Measurements from ENCODE around the gene FTSJ1.
"Not testable (repeated sequence)": the region's sequence is repeated elsewhere in the genome, so short reads cannot be mapped to it uniquely, and the experiment has no call there.

FTSJ1 gene

GRCh38 chrX:48475774-48476577 lies at the start of gene FTSJ1:
Gene FTSJ1, plus strand, starts transcription at chrX:48476199. Its CDS starts 1,849 bp downstream, at chrX:48478048.
- no peaks in the 10 kb centered on the region for H3K27me3 Mint-ChIP-seq
- peaks cover 13% of the 10 kb centered on the region for H3K36me3 Mint-ChIP-seq
- peak within 1 kb of the TSS; percentile 83 for H3K4me3 Mint-ChIP-seq
- no peaks in the 10 kb centered on the region for H3K9me3 Mint-ChIP-seq
- H3K27ac Mint-ChIP-seq = peak within 1 kb of the TSS; percentile 89
- ATAC-seq (ENCODE audit: low read depth) = peak; percentile 89
- peak; percentile 68 to 77 for DNase-seq (ENCODE audit: low spot score in 2 of 2)
- H3K4me1 Mint-ChIP-seq = peaks cover 27% of the 10 kb centered on the region

GRCh38 chrX:48427027-48427716 lies 48.8 kb upstream of the FTSJ1 start:
- H3K4me1 Mint-ChIP-seq; H3K4me3 Mint-ChIP-seq; ATAC-seq (ENCODE audit: low read depth); H3K27me3 Mint-ChIP-seq; H3K36me3 Mint-ChIP-seq; DNase-seq (ENCODE audit: low spot score in 2 of 2); H3K9me3 Mint-ChIP-seq; H3K27ac Mint-ChIP-seq: not testable (repeated sequence)

GRCh38 chrX:48429606-48430005 lies 46.4 kb upstream of the FTSJ1 start:
- H3K27ac Mint-ChIP-seq; DNase-seq (ENCODE audit: low spot score in 2 of 2); H3K27me3 Mint-ChIP-seq; ATAC-seq (ENCODE audit: low read depth); H3K9me3 Mint-ChIP-seq; H3K4me3 Mint-ChIP-seq; H3K36me3 Mint-ChIP-seq; H3K4me1 Mint-ChIP-seq: not testable (repeated sequence)

GRCh38 chrX:48430166-48430565 lies 45.8 kb upstream of the FTSJ1 start:
- not testable (repeated sequence) for H3K9me3 Mint-ChIP-seq; H3K27ac Mint-ChIP-seq; H3K4me1 Mint-ChIP-seq; H3K36me3 Mint-ChIP-seq; H3K27me3 Mint-ChIP-seq; H3K4me3 Mint-ChIP-seq; ATAC-seq (ENCODE audit: low read depth); DNase-seq (ENCODE audit: low spot score in 2 of 2)

DNA sequence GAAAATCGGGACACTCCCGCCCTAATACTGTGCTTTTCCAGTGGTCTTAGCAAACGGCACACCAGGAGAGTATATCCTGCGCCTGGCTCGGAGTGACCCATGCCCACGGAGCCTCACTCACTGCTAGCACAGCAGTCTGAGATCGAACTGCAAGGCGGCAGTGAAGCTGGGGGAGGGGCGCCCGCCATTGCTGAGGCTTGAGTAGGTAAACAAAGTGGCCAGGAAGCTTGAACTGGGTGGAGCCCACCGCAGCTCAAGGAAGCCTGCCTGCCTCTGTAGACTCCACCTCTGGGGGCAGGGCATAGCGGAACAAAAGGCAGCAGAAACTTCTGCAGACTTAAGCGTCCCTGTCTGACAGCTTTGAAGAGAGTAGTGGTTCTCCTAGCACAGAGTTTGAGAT lies 42.3 kb upstream of the FTSJ1 start:
- not testable (repeated sequence) for H3K27me3 Mint-ChIP-seq; H3K4me1 Mint-ChIP-seq; H3K36me3 Mint-ChIP-seq; ATAC-seq (ENCODE audit: low read depth); H3K9me3 Mint-ChIP-seq; H3K27ac Mint-ChIP-seq; DNase-seq (ENCODE audit: low spot score in 2 of 2); H3K4me3 Mint-ChIP-seq

GRCh38 chrX:48447201-48447600 lies 28.8 kb upstream of the FTSJ1 start:
- ATAC-seq (ENCODE audit: low read depth); H3K27me3 Mint-ChIP-seq; H3K4me3 Mint-ChIP-seq; DNase-seq (ENCODE audit: low spot score in 2 of 2); H3K9me3 Mint-ChIP-seq; H3K4me1 Mint-ChIP-seq; H3K27ac Mint-ChIP-seq; H3K36me3 Mint-ChIP-seq: not testable (repeated sequence)

DNA sequence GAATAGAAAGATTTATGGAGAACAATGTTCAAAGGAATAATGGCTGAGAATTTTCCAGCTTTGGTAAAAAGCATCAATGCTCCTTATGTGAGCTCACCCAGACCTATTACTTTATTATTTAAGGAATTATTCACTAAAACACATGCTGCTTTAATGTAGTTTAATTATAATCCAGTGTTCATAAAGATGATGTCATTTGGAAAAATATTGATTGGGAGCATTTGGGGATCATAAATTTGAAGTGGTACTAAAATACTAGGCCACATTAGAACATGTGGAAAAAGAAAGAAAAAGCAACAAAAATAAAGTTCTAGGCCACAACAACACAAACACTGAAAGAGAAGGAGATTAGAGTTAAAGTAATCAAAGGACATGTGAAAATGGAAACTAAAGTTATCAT lies 25.9 kb upstream of the FTSJ1 start:
- ATAC-seq (ENCODE audit: low read depth) = no peak
- Mint-ChIP-seq H3K27me3 (no peaks in the 10 kb centered on the region), H3K4me3 (no peak overlapping the region), H3K36me3 (no peaks in the 10 kb centered on the region), H3K9me3 (peaks cover 2% of the 10 kb centered on the region), H3K27ac (no peak overlapping the region), H3K4me1 (no peaks in the 10 kb centered on the region)
- DNase-seq (ENCODE audit: low spot score in 2 of 2) = no peak

DNA sequence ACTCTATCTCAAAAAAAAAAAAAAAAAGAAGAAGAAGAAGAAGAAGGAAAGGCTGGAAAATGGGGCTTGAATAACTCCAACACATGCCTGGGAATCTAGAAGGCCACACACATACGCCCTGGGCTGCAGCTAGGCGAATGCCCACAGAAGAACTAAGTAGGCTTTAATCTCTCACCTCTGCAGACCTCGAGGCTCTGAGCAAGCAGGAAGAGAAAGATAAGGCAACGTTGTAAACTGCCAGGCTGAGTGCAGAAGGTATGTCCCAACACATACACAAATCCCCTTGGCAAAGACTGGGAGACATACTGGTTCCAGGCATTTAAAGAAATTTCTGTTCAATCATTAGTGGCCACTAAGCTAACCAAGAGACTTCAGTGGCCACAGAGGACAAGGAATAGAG lies 24.3 kb upstream of the FTSJ1 start:
- Mint-ChIP-seq H3K4me3 (no peak overlapping the region), H3K4me1 (no peaks in the 10 kb centered on the region), H3K27me3 (no peaks in the 10 kb centered on the region), H3K27ac (no peak overlapping the region), H3K9me3 (peaks cover 2% of the 10 kb centered on the region), H3K36me3 (no peaks in the 10 kb centered on the region)
- no peak for ATAC-seq (ENCODE audit: low read depth)
- DNase-seq (ENCODE audit: low spot score in 2 of 2) = no peak

DNA sequence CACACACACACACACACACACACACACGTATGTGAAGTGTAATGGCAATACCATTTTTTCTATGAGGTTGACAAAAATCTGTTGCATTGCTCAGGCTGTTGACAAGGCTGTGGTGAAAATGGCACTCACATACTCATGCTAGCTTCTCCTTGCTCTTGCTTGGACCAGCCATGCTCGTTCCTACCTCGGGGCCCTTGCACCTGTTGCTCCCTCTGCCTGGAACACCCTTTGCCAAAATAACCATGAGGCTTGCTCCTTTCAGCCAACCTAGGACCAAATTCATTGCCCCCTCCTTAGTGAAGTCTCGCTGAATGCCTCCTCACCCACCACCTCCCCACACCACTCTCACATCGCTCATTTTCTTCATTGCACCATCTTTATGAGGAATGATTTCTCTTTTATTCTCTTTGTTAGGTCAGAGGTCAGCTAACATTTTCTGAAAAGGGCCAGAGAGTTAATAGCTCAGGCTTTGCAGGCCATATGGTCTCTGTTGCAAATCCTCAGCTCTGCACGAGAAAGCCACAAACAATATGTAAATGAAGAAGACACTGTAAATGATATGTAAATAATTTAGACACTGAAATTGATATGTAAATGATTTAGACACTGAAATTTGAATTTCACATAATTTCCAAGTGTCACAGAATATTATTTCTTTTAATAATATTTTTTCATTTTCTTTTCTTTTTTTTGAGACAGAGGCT lies 19.2 kb upstream of the FTSJ1 start:
- Mint-ChIP-seq H3K27me3 (no peaks in the 10 kb centered on the region), H3K9me3 (no peaks in the 10 kb centered on the region), H3K27ac (no peak overlapping the region), H3K36me3 (peaks cover 17% of the 10 kb centered on the region), H3K4me3 (no peak overlapping the region), H3K4me1 (no peaks in the 10 kb centered on the region)
- ATAC-seq (ENCODE audit: low read depth) (no peak), DNase-seq (ENCODE audit: low spot score in 2 of 2) (no peak)

GRCh38 chrX:48458711-48459110 lies 17.3 kb upstream of the FTSJ1 start:
- DNase-seq (ENCODE audit: low spot score in 2 of 2) (no peak), ATAC-seq (ENCODE audit: low read depth) (no peak)
- Mint-ChIP-seq H3K27me3 (no peaks in the 10 kb centered on the region), H3K4me3 (no peak overlapping the region), H3K27ac (no peak overlapping the region), H3K4me1 (no peaks in the 10 kb centered on the region), H3K9me3 (no peaks in the 10 kb centered on the region), H3K36me3 (peaks cover 19% of the 10 kb centered on the region)

DNA sequence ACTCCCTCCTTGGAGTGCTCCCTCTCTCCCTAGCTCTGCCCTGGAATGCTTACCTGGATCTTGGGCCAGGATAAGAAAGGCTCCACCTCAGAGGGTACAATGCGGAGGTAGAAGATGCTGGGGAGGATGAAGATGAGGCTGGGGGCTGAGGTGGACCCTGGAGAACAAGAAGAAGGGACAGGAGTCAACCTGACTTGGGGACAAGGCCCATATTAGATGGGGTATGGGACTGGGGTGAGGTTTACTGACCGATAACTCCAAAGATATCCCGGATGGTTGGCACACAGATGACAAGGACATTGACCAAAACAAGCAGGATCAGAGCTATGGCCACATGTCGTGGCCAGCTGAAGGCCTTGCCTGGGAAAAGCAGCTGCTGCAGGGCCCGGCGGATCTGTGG lies 16.5 kb upstream of the FTSJ1 start:
- H3K27ac Mint-ChIP-seq = no peak overlapping the region
- no peaks in the 10 kb centered on the region for H3K27me3 Mint-ChIP-seq
- H3K4me1 Mint-ChIP-seq = no peaks in the 10 kb centered on the region
- H3K36me3 Mint-ChIP-seq = peaks cover 19% of the 10 kb centered on the region
- ATAC-seq (ENCODE audit: low read depth) (no peak), DNase-seq (ENCODE audit: low spot score in 2 of 2) (no peak)
- H3K9me3 Mint-ChIP-seq = no peaks in the 10 kb centered on the region
- H3K4me3 Mint-ChIP-seq = no peak overlapping the region

DNA sequence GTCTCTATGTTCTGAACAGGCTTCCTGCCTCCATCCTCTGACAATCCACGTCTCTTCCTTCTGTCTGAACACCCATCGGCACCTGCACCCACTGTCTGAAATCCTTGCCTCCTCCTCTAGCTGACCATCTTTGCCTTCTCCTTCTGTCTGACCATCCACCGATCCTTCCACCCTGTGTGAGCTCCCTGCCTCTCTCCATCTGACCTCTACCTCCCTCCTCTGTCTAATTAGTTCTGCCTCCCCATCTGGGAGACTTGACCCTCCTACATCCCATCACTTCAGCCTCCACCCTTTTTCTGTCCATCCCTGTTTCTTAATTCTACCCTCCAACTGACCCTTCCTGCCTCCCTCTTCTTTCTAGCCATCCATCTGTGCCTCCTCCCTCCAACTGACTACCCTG lies 16.0 kb upstream of the FTSJ1 start:
- Mint-ChIP-seq H3K4me1 (peaks cover under 1% of the 10 kb centered on the region), H3K27me3 (no peaks in the 10 kb centered on the region), H3K9me3 (no peaks in the 10 kb centered on the region), H3K36me3 (peaks cover 19% of the 10 kb centered on the region), H3K27ac (no peak overlapping the region), H3K4me3 (no peak overlapping the region)
- no peak for DNase-seq (ENCODE audit: low spot score in 2 of 2)
- ATAC-seq (ENCODE audit: low read depth) = no peak

DNA sequence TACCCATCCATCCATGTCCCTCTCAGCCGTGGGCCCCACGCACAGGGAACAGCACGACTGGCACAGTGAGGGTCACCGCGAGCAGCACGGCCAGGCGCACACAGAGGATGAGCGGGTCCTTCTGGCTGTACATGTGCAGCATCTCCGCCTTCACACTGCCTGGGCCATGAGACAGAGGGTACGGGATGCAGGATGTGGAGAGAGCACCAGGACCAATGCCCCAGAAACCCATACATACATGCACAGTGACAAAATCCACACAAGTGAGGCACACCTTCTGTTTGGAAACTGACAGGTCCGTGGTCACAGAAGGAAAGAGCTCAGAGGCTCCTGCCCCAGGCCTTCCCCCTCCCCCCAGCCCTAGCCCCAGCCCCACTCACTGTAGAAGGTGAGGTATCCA lies 15.4 kb upstream of the FTSJ1 start:
- Mint-ChIP-seq H3K27me3 (no peaks in the 10 kb centered on the region), H3K4me3 (no peak overlapping the region), H3K27ac (no peak overlapping the region), H3K4me1 (peaks cover 3% of the 10 kb centered on the region), H3K36me3 (peaks cover 25% of the 10 kb centered on the region), H3K9me3 (no peaks in the 10 kb centered on the region)
- no peak for DNase-seq (ENCODE audit: low spot score in 2 of 2)
- ATAC-seq (ENCODE audit: low read depth) = no peak

DNA sequence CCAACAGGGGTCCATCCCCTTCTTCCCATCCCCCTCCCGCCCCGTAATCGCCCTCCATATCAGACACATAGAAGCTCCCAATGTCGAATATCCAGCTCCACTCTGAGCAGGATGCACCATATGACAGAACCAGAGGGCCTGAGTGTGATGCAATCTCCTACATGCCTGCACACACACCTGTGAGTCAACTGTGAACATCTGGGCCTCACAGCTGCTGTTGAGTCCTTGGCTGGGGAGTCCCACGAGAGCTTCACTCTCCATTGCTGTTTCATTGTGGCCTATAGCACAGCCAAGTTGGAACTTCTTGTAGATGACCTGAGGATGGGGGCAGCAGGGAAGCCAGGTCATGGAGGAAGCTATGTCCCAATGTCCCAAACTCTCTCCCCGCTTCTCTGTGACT lies 14.2 kb upstream of the FTSJ1 start:
- ATAC-seq (ENCODE audit: low read depth) = no peak
- H3K27me3 Mint-ChIP-seq = no peaks in the 10 kb centered on the region
- H3K27ac Mint-ChIP-seq = no peak overlapping the region

More for the DNA sequence above, 14.2 kb upstream of the FTSJ1 start:
- Mint-ChIP-seq H3K36me3 (peaks cover 29% of the 10 kb centered on the region), H3K4me3 (no peak overlapping the region), H3K9me3 (no peaks in the 10 kb centered on the region), H3K4me1 (peaks cover 7% of the 10 kb centered on the region)
- no peak for DNase-seq (ENCODE audit: low spot score in 2 of 2)
